Epithelial cell of proximal tubule (primary cell): ENCODE data around the gene CCDC102A. TPM values are rescaled to one million over a fixed set of nuclear protein-coding genes. Genes with fewer than 3 reads are reported as not detected.

ENCODE experiments used
- DNase-seq: peaks from one replicate; pipeline ENCODE4 v3.0.0-alpha.2; 2011; ENCODE audit warnings: low read depth
- H3K4me3 ChIP-seq: 2 replicates; pipeline ENCODE4 v1.5.1; 2011; ENCODE audit warnings: low read depth, mild to moderate bottlenecking, low read length
- CTCF ChIP-seq: conservative IDR thresholded peaks from 2 replicates; pipeline ENCODE4 v1.5.1; 2012; ENCODE audit warnings: low read depth, mild to moderate bottlenecking, low read length
- total RNA-seq: library from RNA; depleted of rRNA; stranded (reverse); fragments of >200 nt; gene quantifications from 2 replicates; pipeline ENCODE4 v1.2.3, GENCODE V29; 2015

The CCDC102A gene
- total RNA-seq, 1 donor from 2014 or later, result 22.7 TPM

DNA sequence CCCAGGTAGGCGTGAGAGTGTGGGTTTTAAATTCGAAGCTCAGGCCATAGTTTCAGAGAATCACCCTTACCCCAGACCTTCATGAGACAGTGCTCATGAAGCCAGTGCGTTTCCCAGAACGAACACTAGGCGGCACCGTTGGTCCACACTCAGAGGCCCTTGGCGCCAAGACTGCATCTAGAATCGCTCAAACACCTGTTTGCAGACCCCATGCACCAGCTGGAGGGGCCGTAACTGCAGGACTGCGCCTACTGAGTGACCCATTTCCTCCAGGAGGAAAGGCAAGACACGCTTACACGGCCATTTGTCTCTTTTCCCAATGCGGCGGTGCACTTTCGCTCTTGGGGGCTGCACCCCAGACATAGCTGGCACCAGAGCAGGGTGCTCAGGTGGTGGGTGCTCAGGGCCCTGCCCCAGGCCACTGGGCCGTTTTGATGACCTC, 40.1 kb upstream of the CCDC102A start:
- TF ChIP-seq CTCF, result peak; percentile 98
- H3K4me3 ChIP-seq, result no peak overlapping the region
- DNase-seq, result no peak

GRCh38 chr16:57575468-57576277, 39.3 kb upstream of the CCDC102A start:
- TF ChIP-seq CTCF, result no peak
- no peak for DNase-seq
- H3K4me3 ChIP-seq, result no peak overlapping the region

GRCh38 chr16:57574646-57575467, 38.5 kb upstream of the CCDC102A start:
- DNase-seq, result no peak

DNA sequence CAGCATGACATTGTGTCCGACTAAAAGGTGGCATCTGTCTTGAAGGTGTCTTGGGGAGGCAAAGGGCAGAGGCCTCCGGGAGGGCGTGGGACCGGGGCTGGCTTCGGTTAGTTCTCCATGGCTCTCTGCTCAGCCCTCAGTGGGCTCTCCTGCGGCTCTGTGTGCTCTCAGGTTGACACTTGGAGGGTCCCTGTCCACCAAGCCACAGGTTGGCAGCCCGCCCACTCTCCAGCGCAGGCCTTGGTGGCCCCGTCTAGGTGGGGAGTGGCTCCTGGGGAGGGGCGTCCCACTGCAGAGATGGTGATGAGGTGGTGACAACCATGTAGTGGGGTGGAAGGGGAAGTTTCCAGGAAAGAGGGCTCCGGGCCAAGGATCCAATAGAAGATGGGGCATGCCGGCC, 37.7 kb upstream of the CCDC102A start:
- DNase-seq, result no peak
- TF ChIP-seq CTCF, result no peak
- no peak overlapping the region for H3K4me3 ChIP-seq

More at GRCh38 chr16:57574646-57575467, 38.5 kb upstream of the CCDC102A start:
- no peak for TF ChIP-seq CTCF
- no peak overlapping the region for H3K4me3 ChIP-seq

GRCh38 chr16:57572978-57573728, 36.8 kb upstream of the CCDC102A start:
- no peak for DNase-seq
- no peak for TF ChIP-seq CTCF
- H3K4me3 ChIP-seq, result no peak overlapping the region

- TF ChIP-seq CTCF, result no peak
- H3K4me3 ChIP-seq, result no peak overlapping the region
- DNase-seq, result no peak
These were observed 34.7 kb upstream of the CCDC102A start for GRCh38 chr16:57571098-57571497.
